ENCODE measurements around the gene SUCNR1. TPM values are rescaled to one million over a fixed set of nuclear protein-coding genes. Genes with fewer than 3 reads are reported as not detected.

The SUCNR1 gene
- total and polyA plus RNA-seq, 2 of the 4 experiments (the other 2 are of a cell fraction), result not detected

GRCh38 chr3:151931171-151931570 lies 57.7 kb downstream of the SUCNR1 start:
- no peak overlapping the region for H3K4me3 ChIP-seq (ENCODE audit: insufficient read depth, low read depth, low read length)
- CTCF ChIA-PET, result no interaction called here
- ATAC-seq (ENCODE audit: low read depth) (peak; percentile 53), DNase-seq (peak; percentile 48)
- no peaks in the 10 kb centered on the region for H3K9me3 ChIP-seq (ENCODE audit: control insufficient read depth, insufficient read depth, low read length)
- in situ Hi-C loops (cut with MboI; ENCODE audit: low sequenced_read_pairs) (no loop called here), dilution Hi-C loops (cut with HindIII; ENCODE audit: low sequenced_read_pairs, unreplicated experiment) (no loop called here), intact Hi-C loops (cut with micrococcal nuclease) (no loop called here)
- no peak overlapping the region for H2BK20ac ChIP-seq (ENCODE audit: low read depth, low read length)
- no CpG with 5 or more reads among the region's 1 CpG for WGBS, 2 experiments (ENCODE audit: extremely low coverage in 2 of 2, insufficient read length in 1 of 2)
- no peak overlapping the region for H2AFZ ChIP-seq (replicated peaks; ENCODE audit: low read length, poor library complexity)
- H3K4ac ChIP-seq (ENCODE audit: low read depth, low read length), result no peak overlapping the region
- no peak overlapping the region for H4K8ac ChIP-seq (ENCODE audit: low read depth in 2 of 2, low read length in 2 of 2)
- no peak overlapping the region for H2AK5ac ChIP-seq (ENCODE audit: low read depth, low read length)
- H2AK9ac ChIP-seq (replicated peaks; ENCODE audit: low read depth, low read length, poor library complexity), result no peak overlapping the region
- no TSS peak for BruUV-seq (replicated peaks)
- no peaks in the 10 kb centered on the region for H4K20me1 ChIP-seq (ENCODE audit: insufficient read depth, low read length)
- 0 out of 2 replicates have a peak, but pooled peaks have one; percentile 8 for TF ChIP-seq FOS (IDR thresholded peaks at IDR 0.05; ENCODE audit: low read depth, low read length)
- TF ChIP-seq, protein P1, sequence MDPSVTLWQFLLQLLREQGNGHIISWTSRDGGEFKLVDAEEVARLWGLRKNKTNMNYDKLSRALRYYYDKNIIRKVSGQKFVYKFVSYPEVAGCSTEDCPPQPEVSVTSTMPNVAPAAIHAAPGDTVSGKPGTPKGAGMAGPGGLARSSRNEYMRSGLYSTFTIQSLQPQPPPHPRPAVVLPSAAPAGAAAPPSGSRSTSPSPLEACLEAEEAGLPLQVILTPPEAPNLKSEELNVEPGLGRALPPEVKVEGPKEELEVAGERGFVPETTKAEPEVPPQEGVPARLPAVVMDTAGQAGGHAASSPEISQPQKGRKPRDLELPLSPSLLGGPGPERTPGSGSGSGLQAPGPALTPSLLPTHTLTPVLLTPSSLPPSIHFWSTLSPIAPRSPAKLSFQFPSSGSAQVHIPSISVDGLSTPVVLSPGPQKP (IDR thresholded peaks at IDR 0.05; ENCODE audit: borderline replicate concordance, low read depth, low read length), result no peak
- no peaks in the 10 kb centered on the region for H3K79me1 ChIP-seq (ENCODE audit: low read depth in 1 of 2, low read length in 2 of 2)
- H3K36me3 ChIP-seq (ENCODE audit: control insufficient read depth, insufficient read depth, low read length), result no peaks in the 10 kb centered on the region
- H3K4me1 ChIP-seq (ENCODE audit: control insufficient read depth, insufficient read depth, low read length), result peaks cover 2% of the 10 kb centered on the region; the same call in 1 of the 2 replicates
- no peak overlapping the region for H3K9ac ChIP-seq (ENCODE audit: low read depth, low read length)
- no peak overlapping the region for H3K27ac ChIP-seq (ENCODE audit: insufficient read depth, low read length)
- peaks cover 3% of the 10 kb centered on the region; the same call in 1 of the 2 replicates for H3K9me1 ChIP-seq (ENCODE audit: insufficient read depth, low read length)
- H4K5ac ChIP-seq (ENCODE audit: low read depth, low read length), result no peak overlapping the region
- H3K18ac ChIP-seq (ENCODE audit: low read depth, low read length), result no peak overlapping the region
- no peak overlapping the region for H3K56ac ChIP-seq (ENCODE audit: extremely low read depth, insufficient read depth, low read length)
- H3K27me3 ChIP-seq (ENCODE audit: control insufficient read depth, insufficient read depth, low read length), result no peaks in the 10 kb centered on the region
- no peak overlapping the region for H2BK15ac ChIP-seq (ENCODE audit: low read depth, low read length)
- no peak overlapping the region for H4K91ac ChIP-seq (ENCODE audit: insufficient read depth, low read depth, low read length)
- no peak overlapping the region for H3K14ac ChIP-seq (replicated peaks; ENCODE audit: low read depth, low read length)
- H2BK120ac ChIP-seq (ENCODE audit: low read depth, low read length), result no peak overlapping the region
- H3K23ac ChIP-seq (ENCODE audit: low read depth, low read length), result no peak overlapping the region
- no peak overlapping the region for H3K4me2 ChIP-seq (ENCODE audit: low read depth, low read length)
- POLR2A ChIA-PET (ENCODE audit: unreplicated experiment), result no interaction called here
- no peak overlapping the region for H2BK5ac ChIP-seq (ENCODE audit: low read depth, low read length, poor library complexity, severe bottlenecking)

Measured in IMR-90 (cell line).